Progenitor cell of endocrine pancreas (in vitro differentiated cells): ENCODE measurements around the gene NTRK1. TPM values are rescaled to one million over a fixed set of nuclear protein-coding genes. Genes with fewer than 3 reads are reported as not detected.
"Not testable (repeated sequence)": the region's sequence is repeated elsewhere in the genome, so short reads cannot be mapped to it uniquely, and the experiment has no call there.

Experiments used
- DNase-seq: peaks from one replicate; pipeline ENCODE4 v3.0.0; 2021; ENCODE audit warnings: low spot score; ENCODE audit not compliant: unreplicated experiment
- H3K27ac Mint-ChIP-seq: 2 replicates; pipeline ENCODE4 v1.8.0; 2021; ENCODE audit warnings: mild to moderate bottlenecking, moderate library complexity, mixed read lengths
- H3K27me3 Mint-ChIP-seq: 2 replicates; pipeline ENCODE4 v1.8.0; 2021; ENCODE audit warnings: mixed read lengths
- H3K36me3 Mint-ChIP-seq: 2 replicates; pipeline ENCODE4 v1.8.0; 2022; ENCODE audit warnings: mixed read lengths; ENCODE audit not compliant: insufficient read depth
- H3K4me1 Mint-ChIP-seq: 2 replicates; pipeline ENCODE4 v1.8.0; 2021; ENCODE audit warnings: low read depth, mixed read lengths
- H3K4me3 Mint-ChIP-seq: 2 replicates; pipeline ENCODE4 v1.8.0; 2021; ENCODE audit warnings: low read depth, mild to moderate bottlenecking, moderate library complexity, mixed read lengths
- H3K9me3 Mint-ChIP-seq: 2 replicates; pipeline ENCODE4 v1.8.0; 2021; ENCODE audit warnings: low read depth, mixed read lengths
- CTCF ChIP-seq: fragments of 200-600 bp; sonication (generic); IDR thresholded peaks from one replicate; pipeline ENCODE4 v1.5.0; 2021; ENCODE audit warnings: antibody characterized with exemption, mild to moderate bottlenecking; ENCODE audit not compliant: unreplicated experiment
- total RNA-seq: library from RNA; stranded (reverse); gene quantifications from 2 replicates; pipeline ENCODE4 v1.2.1, GENCODE V29; 2021

Gene NTRK1
- total RNA-seq, 1 donor from 2014 or later: not detected

GRCh38 chr1:156924478-156925153 is 64.0 kb downstream of the NTRK1 start:
- no peak for DNase-seq
- no peak overlapping the region for H3K27ac Mint-ChIP-seq
- H3K36me3 Mint-ChIP-seq: no peaks in the 10 kb centered on the region
- peaks cover 8% of the 10 kb centered on the region for H3K4me1 Mint-ChIP-seq
- H3K4me3 Mint-ChIP-seq: no peak overlapping the region
- peaks cover 98% of the 10 kb centered on the region for H3K27me3 Mint-ChIP-seq
- no peak for TF ChIP-seq CTCF
- no peaks in the 10 kb centered on the region for H3K9me3 Mint-ChIP-seq

GRCh38 chr1:156925154-156926010 is 64.7 kb downstream of the NTRK1 start:
- H3K27me3 Mint-ChIP-seq: peaks cover 98% of the 10 kb centered on the region
- no peak overlapping the region for H3K4me3 Mint-ChIP-seq
- TF ChIP-seq CTCF: no peak
- H3K4me1 Mint-ChIP-seq: peaks cover 8% of the 10 kb centered on the region
- DNase-seq: no peak
- H3K27ac Mint-ChIP-seq: no peak overlapping the region
- H3K9me3 Mint-ChIP-seq: no peaks in the 10 kb centered on the region
- no peaks in the 10 kb centered on the region for H3K36me3 Mint-ChIP-seq

GRCh38 chr1:156926175-156926574 is 65.5 kb downstream of the NTRK1 start:
- no peak overlapping the region for H3K4me3 Mint-ChIP-seq
- no peaks in the 10 kb centered on the region for H3K36me3 Mint-ChIP-seq

GRCh38 chr1:156926695-156927094 is 66.0 kb downstream of the NTRK1 start:
- not testable (repeated sequence) for H3K4me1 Mint-ChIP-seq, H3K36me3 Mint-ChIP-seq, H3K27ac Mint-ChIP-seq, DNase-seq, H3K9me3 Mint-ChIP-seq, H3K4me3 Mint-ChIP-seq
- H3K27me3 Mint-ChIP-seq: peaks cover 97% of the 10 kb centered on the region

More at GRCh38 chr1:156926175-156926574, 65.5 kb downstream of the NTRK1 start:
- H3K4me1 Mint-ChIP-seq: peaks cover 8% of the 10 kb centered on the region
- H3K9me3 Mint-ChIP-seq: no peaks in the 10 kb centered on the region
- H3K27ac Mint-ChIP-seq: no peak overlapping the region
- DNase-seq: no peak
- peaks cover 97% of the 10 kb centered on the region for H3K27me3 Mint-ChIP-seq
- TF ChIP-seq CTCF: no peak

- H3K4me3 Mint-ChIP-seq: peak overlapping the region; percentile 44
- peaks cover 89% of the 10 kb centered on the region for H3K27me3 Mint-ChIP-seq
- DNase-seq: peak; percentile 71
- H3K9me3 Mint-ChIP-seq: no peaks in the 10 kb centered on the region
- no peak overlapping the region for H3K27ac Mint-ChIP-seq
- TF ChIP-seq CTCF: peak; percentile 68
- H3K36me3 Mint-ChIP-seq: no peaks in the 10 kb centered on the region
- H3K4me1 Mint-ChIP-seq: peaks cover 8% of the 10 kb centered on the region
Measured at GRCh38 chr1:156927215-156928042, 66.8 kb downstream of the NTRK1 start.
